Colon (tissue), 2 donors: ENCODE measurements around the gene SUPT3H.

Experiments
- FAIRE-seq: peaks from 2 replicates; lab custom pipeline; 2012; peaks lifted over from hg19 to GRCh38; lab: Jason Lieb, UNC
- donor health status: control.
- donor health status: control.

The SUPT3H gene

DNA sequence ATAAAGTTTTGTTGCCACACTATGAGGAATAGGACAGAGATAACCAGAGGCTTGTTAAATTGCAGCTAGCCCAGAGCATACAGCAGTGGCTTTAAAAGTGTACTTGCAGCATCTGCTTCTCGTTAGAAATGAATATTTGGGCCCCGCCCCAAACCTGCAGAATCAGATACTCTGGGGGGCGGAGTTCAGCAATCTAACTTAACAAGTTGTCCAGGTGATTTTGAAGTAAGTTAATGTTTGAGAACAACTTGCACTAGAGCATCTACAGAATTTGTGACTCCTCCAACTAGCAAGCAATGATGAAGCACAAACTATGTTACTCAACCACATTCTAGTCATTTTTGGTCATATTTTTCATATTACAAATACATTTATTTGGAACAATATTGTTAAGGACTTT is 10.6 kb upstream of the SUPT3H start:
- no peak for FAIRE-seq

DNA sequence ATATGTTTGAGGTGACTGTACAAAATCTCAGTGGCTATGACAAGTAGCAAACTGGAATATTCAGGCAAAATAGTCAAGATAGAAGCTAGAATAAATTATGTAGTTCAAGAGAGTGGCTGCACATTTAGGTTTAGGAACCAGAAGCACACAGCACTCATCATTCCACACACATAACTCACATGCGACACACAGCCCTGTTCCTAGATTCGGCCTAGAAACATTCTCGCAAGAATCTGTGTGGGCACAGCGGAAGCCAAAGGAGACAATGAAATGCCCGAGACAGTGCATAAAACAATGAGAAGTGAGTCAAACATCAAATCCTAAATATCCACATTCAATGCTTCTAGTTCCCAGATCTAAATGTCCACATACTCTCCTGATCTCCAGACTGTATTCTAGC is 9.5 kb upstream of the SUPT3H start:
- FAIRE-seq = no peak

DNA sequence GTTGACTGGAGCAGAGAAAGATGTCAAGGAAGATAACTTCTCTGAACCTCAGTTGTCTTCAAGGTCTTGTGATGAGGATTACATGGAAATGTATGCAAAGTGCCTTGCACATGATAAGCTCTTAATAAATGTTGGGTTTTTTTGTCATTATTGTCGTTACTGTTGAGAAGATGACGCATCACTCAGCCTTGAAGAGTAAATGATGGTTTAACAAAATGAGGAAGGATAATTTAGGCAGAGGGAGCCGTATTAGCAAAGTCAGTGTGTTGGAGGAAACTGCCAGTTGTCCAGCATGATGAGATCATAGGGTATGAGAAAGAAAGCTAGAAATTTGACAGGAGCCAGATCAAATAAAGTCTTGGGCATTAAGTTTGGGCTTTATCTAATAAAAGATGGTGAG is 8.8 kb upstream of the SUPT3H start:
- FAIRE-seq = no peak

DNA sequence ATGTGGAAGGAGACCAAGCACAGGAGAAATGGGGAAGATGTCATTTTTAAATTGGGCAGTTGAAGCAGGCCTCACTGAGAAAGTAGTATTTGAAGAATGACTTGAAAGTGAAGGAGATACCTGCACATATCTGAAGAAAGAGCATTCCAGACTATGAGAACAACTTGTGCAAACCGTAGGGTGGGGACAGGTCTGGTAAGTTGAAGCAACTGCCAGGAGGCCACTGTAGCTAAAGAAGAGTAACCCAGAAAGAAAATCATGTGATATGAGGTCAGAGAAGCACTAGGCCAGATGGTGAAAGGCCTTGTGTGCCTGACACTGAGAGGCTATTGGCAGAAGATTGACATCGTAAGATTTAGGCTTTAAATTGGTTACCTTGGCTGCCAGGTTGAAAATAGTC is 4.7 kb upstream of the SUPT3H start:
- FAIRE-seq = no peak

DNA sequence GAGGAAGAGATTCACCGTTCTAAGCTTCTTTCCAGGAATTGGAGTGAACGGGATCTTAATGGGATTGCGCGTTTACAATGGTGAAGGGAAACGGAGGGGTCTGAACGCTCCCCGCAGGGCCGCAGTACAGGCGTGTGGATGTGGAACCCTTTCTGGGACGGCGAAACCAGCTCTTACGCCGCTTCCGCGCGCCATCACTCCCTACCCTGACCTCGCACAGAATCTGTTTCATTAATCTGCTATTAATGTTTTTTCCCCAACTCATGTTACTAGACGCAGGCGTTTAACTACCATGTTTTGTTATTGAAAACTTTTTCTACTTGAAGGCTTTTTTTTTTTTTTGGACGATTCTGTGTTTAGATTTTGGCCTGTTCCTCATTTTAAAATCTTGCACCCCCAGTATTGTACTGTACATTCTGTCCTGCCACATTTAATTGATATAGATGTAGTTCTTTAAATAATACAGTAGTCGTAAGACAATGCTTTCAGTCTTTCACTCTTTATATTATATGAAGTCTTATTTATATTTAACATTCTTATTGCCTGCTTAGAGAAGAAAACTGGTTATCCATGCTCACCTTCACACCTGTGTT is 696 bp upstream of the SUPT3H start:
- no peak for FAIRE-seq

DNA sequence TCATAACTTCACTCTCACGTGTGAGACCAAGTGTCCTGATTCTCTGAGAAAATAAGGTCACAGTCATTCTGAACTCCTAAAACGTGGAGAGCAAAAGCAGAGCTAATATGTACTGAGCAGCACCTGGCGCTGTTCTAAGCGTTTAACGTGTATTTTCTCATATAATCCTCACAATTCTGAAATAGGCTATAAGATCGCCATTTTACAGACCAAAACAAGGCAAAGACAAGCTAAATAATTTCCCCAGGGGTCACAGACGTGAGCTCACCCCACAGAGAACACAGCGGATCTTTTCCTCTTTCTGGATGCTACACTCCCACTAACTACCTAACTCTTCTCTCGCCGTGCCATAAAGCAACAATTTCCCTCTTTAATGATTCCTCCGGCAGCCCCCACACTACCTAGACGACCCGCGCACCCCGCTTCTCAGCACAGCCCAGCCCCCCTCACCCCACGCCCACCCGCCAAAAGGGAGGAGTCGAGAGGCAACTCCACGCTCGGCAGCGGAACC is 636 bp downstream of the SUPT3H start:
- no peak for FAIRE-seq

DNA sequence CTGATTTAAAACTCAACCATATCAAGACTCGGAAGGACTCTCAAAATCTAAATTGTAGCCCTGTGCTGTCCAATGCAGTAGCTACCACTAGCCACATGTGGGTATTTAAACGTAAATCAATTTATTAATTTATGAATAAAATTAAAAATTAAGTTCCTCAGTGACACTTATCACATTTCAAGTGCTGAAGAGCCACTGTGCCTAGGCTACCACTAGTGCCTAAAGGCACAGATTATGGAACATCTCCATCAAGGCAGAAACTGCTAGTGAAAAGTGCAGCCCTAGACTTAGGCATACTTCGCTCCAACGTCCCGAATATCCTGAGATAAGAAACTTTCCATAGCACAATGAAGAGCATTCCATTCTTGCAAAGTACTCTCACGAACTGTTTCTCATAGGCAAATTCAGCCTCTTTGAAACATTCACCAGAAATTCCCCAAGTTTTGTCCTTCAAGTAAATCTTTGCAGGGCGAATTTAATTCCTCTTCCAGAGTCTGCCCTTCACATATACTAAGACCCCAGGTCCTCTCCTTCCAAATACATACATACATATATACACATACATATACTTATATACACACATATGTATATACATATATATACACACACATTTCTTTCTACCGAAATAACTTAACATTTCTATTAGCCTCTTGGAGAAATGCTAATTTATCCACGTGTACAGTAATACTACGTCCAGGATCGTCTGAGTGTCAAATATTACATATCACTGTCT is 1.3 kb downstream of the SUPT3H start:
- FAIRE-seq = no peak

DNA sequence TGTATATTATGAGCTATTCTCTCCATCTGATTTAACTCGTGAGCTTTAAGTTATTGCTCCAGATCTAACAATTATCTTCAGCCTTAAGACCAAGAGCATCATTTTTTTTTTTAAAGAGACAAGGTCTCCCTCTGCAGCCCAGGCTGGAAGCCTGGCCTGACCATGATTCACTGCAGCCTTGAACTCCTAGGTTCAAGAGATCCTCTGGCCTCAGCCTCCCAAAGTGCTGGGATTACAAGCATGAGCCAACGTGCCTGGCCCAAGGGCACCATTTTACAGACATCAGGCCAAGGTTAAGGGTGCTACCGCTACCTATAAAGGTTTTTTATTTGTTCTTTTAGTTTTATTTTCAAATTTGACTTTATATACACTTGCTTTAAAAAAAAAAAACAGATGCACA is 2.3 kb downstream of the SUPT3H start:
- no peak for FAIRE-seq

DNA sequence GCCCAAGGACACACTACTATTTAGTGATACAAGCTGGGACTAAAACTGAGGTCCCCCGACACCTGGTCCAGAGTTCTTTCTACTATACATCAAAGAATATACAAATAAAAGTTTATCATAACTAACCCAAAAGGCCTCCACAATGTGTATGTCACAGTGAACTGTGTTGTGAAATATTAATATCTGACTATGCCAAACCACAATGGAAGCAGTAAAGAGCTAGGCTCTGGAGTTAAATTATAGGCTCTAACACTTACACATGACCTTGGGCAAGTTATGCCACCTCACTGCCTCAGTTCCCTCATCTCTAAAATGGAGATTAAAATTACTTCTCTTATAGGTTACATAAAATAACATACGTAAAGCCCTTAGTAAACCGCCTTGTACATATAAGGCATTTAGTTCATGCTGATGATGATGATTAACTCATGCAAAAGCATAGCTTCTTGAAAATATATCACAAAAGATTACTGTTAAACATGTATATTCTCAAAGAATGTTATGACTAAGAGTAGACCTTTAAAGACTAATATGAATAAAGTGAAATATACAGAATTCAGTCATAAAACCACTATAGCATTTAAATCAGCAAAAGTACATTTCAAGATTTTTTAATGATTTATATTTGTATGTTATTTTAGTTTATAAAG is 5.7 kb downstream of the SUPT3H start:
- FAIRE-seq = no peak

DNA sequence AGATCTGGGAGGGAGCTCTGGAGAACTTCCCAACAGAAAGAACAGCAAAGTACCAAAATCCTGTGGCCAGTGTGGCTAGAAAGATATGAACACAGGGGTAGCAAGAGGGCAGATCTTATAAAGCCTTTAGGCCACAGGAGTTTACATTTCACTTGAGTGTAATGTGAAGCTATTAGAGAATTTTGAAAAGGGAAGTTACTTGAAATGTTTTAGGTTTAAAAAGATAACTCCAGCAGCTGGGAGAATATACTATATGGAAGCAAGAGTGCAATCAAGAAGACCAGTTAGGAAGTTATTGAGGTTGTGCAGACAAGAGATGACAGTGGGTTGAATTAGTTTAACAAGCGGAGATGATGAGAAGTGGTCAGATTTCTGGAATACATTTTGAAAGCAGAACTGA is 7.9 kb downstream of the SUPT3H start:
- no peak for FAIRE-seq

DNA sequence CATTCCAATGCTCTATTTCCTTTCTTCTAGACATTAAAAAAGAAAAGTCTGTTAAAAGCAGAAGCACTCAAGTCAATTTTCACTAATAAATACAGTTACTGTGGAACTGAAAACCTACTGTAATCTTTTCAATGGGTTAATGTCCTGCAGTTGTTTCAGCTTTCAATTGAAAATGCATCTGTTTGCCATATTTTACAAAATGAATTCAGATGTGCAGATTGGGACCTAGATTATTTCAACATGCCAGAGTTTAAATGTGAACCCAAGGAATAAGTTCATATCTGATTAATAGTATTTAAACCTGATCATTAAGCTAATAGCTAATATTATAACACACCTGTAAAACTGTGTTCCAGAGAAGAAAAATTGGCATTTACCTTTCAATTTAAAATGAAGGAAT is 9.7 kb downstream of the SUPT3H start:
- no peak for FAIRE-seq

DNA sequence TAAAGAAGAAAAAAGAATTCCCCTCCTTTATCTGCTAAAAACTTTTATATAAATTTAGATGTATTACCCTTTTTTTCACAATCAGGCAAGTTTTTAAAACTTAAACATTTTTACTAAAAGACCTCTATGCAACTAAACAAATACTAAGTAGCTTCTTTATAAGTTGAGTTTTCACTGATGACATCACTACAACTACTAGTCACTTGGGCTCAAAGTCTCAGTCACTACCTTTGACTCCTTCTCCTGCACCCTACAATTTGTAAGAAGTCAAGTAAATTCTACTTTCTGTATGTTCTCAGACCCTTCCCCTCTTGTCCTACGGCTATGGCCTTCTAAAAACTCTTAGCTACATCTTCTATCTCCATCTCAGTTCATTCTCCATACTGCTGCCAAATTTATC is 11.2 kb downstream of the SUPT3H start:
- no peak for FAIRE-seq

DNA sequence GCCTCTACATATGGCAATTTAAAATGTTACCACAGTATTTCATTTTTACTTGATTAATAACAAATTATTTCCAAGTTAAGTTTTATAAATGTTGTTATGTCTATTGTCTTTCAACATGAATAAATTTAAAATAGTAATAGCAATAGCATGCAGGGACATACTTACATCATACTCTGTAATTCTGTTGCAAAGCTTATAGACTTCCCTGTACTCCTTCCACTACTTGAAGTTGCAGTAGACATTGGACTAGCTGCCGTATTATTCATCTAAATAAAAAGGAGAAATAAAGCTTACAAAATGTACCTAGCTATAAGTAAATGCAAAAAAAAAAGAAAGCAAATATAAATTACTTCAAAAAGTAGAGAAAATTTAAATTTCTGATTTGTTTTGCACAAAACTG is 12.7 kb downstream of the SUPT3H start:
- no peak for FAIRE-seq

DNA sequence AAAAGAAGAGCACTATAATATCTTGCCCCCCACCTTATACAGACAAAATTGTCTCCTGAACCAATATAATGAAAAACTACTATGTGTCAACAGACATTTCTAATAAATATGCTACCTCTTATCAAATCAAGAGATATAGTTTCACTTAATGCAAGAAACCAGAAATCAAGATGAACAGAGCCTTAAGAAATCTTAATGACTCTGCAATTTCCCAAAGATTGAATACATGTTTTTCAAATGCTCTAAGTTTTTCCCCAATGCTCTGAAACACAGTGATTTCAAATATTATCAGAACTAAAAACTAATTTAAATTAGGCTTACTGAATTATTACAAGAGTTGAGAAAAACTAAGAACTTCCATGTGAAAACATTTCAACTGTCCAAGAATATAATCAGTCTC is 13.3 kb downstream of the SUPT3H start:
- FAIRE-seq = no peak

DNA sequence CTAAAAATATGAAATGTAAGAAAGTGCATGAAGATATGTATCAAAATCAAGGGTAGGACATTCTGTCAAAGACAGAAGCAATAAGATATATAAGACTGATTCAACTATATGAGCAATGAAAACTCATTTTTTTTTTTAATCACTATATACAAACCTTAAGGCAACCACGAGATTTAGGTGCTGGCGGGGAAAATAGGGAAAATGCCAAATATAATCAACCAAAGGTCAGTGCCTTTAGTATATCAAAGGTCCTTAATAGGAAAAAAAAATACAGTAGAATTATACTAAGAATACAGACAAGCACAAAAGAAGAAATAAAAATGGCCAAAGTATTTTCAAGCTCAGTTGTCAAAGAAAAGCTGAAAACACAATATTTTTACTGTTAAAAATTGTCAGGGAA is 24.1 kb downstream of the SUPT3H start:
- FAIRE-seq = no peak

DNA sequence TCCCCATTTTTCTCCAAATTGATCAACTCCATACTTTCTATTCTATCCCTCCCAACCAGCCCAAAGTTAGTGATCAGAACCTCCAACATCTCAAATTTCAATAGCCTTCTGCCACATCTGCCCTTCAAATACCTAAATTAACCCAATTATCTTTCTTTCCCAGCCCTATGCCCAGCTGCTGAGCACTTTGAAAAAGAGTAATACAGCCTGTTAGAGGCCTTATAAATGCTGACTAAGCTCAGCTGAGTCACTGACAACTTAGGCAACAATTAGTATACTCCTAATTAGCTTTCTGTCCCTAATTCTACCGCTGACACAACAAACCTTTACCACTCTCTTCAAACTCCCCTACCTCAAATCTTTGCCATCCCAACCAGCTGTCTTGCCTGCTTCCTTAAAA is 26.1 kb downstream of the SUPT3H start:
- no peak for FAIRE-seq

DNA sequence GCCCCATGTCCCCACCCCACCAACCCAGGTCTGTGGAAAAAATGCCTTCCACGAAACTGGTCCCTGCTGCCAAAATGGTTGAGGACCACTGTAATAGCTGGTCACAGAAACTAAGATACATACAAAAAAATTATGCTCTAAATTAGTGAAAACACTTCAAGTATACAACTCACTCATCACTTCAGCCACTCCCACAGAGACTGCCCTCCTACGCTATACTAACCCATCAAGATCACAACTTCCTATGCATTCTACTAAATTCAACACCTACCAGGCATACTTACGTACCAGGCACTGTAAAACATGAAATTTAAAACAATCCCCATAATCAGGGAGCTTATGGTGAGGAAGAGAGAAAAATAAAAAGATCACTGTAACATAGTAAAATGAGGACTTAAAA is 26.7 kb downstream of the SUPT3H start:
- FAIRE-seq = no peak

DNA sequence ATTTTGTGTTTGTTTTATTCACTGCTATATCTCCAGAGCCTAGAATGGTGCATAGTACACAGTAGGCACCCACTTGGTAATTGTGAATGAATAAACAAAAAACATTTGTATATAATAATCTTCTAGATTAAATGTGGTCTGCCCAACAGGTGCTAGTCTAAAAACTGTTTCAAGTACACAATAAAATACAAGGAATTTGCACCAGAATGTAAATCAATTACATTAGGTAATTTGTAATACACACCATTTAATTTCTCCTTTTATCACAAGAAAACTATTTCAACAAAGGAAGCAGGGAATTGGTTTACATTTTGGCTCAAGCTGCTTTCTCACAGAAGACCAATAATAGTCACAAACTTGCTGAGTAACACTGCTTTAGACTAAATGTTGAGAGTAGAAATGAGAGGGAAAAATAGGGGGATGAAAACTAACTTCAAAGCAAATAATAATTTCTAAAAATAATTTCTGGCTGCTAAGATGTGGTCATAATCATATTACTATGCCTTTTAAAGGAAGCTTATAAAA is 27.5 kb downstream of the SUPT3H start:
- FAIRE-seq = no peak

DNA sequence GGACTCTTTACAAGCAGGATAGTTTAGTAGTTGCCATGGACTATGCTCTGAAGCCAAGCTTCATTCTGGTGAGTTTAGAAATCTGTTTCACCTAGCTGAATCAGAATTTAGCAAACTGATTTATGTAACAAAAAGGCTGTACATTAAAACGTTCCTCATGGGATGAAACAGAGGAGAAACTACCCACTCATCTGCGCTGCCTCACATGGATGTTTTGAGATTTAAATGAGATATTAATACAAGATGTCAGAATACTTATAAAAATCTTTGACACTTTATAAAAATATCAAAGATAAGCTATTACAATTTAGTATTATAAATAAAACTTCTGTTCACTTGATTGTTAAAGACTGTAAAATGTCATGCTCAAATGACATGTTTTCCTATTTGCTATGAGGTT is 32.8 kb downstream of the SUPT3H start:
- FAIRE-seq = no peak

DNA sequence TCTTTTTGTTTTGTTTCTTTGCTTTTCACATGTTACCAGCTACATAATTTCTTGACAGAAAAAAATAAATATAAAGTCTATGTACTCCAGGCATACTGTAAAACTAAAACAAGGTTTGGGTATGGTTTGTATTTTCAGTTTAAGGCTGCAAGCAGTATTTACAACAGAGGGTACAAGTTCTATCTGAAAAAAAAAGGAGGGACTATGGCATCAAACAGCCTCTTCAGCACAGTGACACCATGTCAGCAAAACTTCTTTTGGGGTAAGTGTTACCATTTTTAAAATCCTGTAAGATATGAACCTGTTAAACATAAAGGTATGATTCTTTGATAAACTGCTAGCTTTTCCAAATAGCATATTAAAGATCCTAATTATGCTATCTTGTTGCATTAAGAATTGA is 49.2 kb downstream of the SUPT3H start:
- no peak for FAIRE-seq

DNA sequence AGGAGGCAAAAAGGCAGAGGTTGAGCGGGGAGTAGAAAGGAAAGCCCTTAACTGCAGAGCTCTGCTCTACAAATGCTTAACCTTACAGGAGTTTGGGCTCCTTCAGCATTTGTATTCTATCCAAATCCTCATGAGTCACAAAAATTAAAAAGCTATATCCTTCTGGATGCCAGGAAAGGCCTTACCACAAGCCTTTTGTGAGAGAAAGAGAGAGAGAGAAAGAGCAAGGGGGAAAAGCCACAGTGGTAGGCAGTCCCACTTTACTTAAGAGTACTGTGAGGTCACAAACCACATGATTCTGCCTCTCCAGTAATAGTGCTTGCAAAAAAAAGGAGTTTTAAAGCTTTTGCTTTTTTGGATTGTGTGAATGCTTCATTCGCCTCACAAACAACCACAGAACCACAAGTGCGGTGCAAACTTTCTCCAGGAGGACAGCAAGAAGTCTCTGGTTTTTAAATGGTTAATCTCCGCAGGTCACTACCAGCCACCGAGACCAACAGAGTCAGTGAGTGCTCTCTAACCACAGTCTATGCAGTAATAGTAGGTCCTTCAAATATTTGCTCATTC is 49.7 kb downstream of the SUPT3H start, which contains the start of gene RUNX2:
RUNX2 (plus strand) TSS at position 375 of the 567 bp plus-strand sequence. CDS start 397 bp downstream, outside the sequence.
- no peak for FAIRE-seq

DNA sequence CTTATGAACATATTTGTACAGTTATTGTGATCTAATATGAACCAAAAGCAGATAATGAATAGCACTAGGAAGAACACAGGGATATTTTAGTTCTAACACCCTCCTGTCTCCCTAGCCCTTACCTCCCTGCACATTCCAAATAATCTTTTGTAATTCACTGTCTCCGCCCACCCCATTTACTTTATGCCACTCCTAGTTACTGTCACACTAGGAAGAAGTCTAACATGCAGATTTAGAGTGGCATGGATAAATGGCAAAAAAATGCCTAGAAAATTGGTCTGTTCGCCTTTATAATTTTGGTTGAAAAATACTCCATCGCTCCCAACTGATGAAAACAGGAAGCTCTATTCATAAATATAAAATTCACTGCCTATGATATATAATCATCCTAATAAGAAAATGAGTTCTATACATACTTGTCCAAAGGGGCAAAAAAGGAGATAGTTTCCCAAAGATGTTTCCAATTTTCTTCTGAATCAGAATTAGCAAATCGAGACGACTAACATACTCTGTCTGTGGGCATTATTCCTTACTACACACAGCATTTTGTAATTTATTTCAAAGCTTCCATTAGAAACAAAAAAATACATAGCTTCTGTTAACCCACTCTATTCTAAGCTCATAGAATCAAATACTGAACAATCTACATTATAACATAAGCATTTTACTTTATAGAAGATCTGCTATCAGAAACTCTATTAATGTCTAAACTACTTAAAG is 50.9 kb downstream of the SUPT3H start:
- FAIRE-seq = no peak
